Neural cell (in vitro differentiated cells): Measurements from ENCODE around the gene CHL1. TPM values are rescaled to one million over a fixed set of nuclear protein-coding genes. Genes with fewer than 3 reads are reported as not detected.

ENCODE experiments used
- H2AFZ ChIP-seq: fragments of 200-600, 300-800 bp; sonication (generic), shearing (Covaris generic); 2 replicates; pipeline ENCODE4 v1.6.0; 2014; ENCODE audit warnings: low read depth, mild to moderate bottlenecking, antibody characterized with exemption, low read length, moderate library complexity
- H3F3A ChIP-seq: fragments of 200-600 bp; shearing (Covaris generic); 2 replicates; pipeline ENCODE4 v1.6.1; 2016; ENCODE audit warnings: mild to moderate bottlenecking, moderate library complexity, mixed read lengths, antibody characterized with exemption, low read length; ENCODE audit not compliant: insufficient read depth, poor library complexity, severe bottlenecking
- H3K27ac ChIP-seq: fragments of 200-600, 300-800 bp; sonication (generic), shearing (Covaris generic); 2 replicates; pipeline ENCODE4 v1.5.1; 2014; ENCODE audit warnings: mild to moderate bottlenecking, low read length, moderate library complexity
- H3K27me3 ChIP-seq: fragments of 300-800, 200-600 bp; sonication (generic), shearing (Covaris generic); 2 replicates; pipeline ENCODE4 v1.6.0; 2014; ENCODE audit warnings: mild to moderate bottlenecking, low read depth, low read length, moderate library complexity; ENCODE audit not compliant: insufficient read depth
- H3K36me3 ChIP-seq: fragments of 300-800, 200-600 bp; sonication (generic), shearing (Covaris generic); 2 replicates; pipeline ENCODE4 v1.5.1; 2014; ENCODE audit warnings: mild to moderate bottlenecking, antibody characterized with exemption, low read length, moderate library complexity; ENCODE audit not compliant: insufficient read depth
- H3K4me2 ChIP-seq: fragments of 300-800, 200-600 bp; sonication (generic), shearing (Covaris generic); 2 replicates; pipeline ENCODE4 v1.6.0; 2014; ENCODE audit warnings: mild to moderate bottlenecking, low read length
- H3K4me3 ChIP-seq: fragments of 300-800, 200-600 bp; sonication (generic), shearing (Covaris generic); 2 replicates; pipeline ENCODE4 v1.5.1; 2014; ENCODE audit warnings: mild to moderate bottlenecking, low read length, moderate library complexity
- H3K79me2 ChIP-seq: fragments of 200-600 bp; shearing (Covaris generic); replicated peaks from 2 replicates; pipeline ENCODE4 v1.6.0; 2014; ENCODE audit warnings: mild to moderate bottlenecking, low read length, moderate library complexity; ENCODE audit not compliant: insufficient read depth
- H3K9ac ChIP-seq: fragments of 300-800, 200-600 bp; sonication (generic), shearing (Covaris generic); 2 replicates; pipeline ENCODE4 v1.6.1; 2016; ENCODE audit warnings: mild to moderate bottlenecking, low read length, mixed read lengths
- H3K9me2 ChIP-seq: fragments of 200-600 bp; shearing (Covaris generic); 2 replicates; pipeline ENCODE4 v1.6.1; 2016; ENCODE audit warnings: mild to moderate bottlenecking, low read length, mixed read lengths; ENCODE audit not compliant: insufficient read depth
- H3K9me3 ChIP-seq: fragments of 200-600, 300-800 bp; sonication (generic), shearing (Covaris generic); 2 replicates; pipeline ENCODE4 v1.6.1; 2016; ENCODE audit warnings: mild to moderate bottlenecking, mixed run types, low read length, moderate library complexity, mixed read lengths
- H4K20me1 ChIP-seq: fragments of 200-600 bp; shearing (Covaris generic); 2 replicates; pipeline ENCODE4 v1.6.1; 2016; ENCODE audit warnings: mild to moderate bottlenecking, mixed run types; ENCODE audit not compliant: insufficient read depth
- CTCF ChIP-seq: fragments of 450-650 bp; IDR thresholded peaks from 2 replicates; pipeline ENCODE4 v1.5.1; 2014; ENCODE audit warnings: antibody characterized with exemption, mild to moderate bottlenecking, moderate library complexity; ENCODE audit not compliant: poor library complexity, severe bottlenecking
- EP300 ChIP-seq: fragments of 450-650 bp; conservative IDR thresholded peaks from 2 replicates; pipeline ENCODE4 v1.6.1; 2014; ENCODE audit warnings: antibody characterized with exemption, mild to moderate bottlenecking, moderate library complexity; ENCODE audit not compliant: poor library complexity, severe bottlenecking
- MXI1 ChIP-seq: fragments of 450-650 bp; conservative IDR thresholded peaks from 2 replicates; pipeline ENCODE4 v1.6.1; 2014; ENCODE audit warnings: antibody characterized with exemption, mild to moderate bottlenecking; ENCODE audit not compliant: poor library complexity, severe bottlenecking
- POLR2AphosphoS5 ChIP-seq: IDR thresholded peaks from 2 replicates; pipeline ENCODE4 v1.6.1; 2012
- RAD21 ChIP-seq: fragments of 450-650 bp; conservative IDR thresholded peaks from 2 replicates; pipeline ENCODE4 v1.6.1; 2014; ENCODE audit warnings: antibody characterized with exemption, mild to moderate bottlenecking, moderate library complexity
- REST ChIP-seq: IDR thresholded peaks from 2 replicates; pipeline ENCODE4 v1.6.1; 2012; ENCODE audit warnings: borderline replicate concordance
- SMC3 ChIP-seq: fragments of 450-650 bp; conservative IDR thresholded peaks from 2 replicates; pipeline ENCODE4 v1.6.1; 2014; ENCODE audit warnings: antibody characterized with exemption, mild to moderate bottlenecking, moderate library complexity; ENCODE audit not compliant: poor library complexity
- TAF1 ChIP-seq: IDR thresholded peaks from 2 replicates; pipeline ENCODE4 v1.6.1; 2012; ENCODE audit warnings: low read depth
- polyA plus RNA-seq: library from polyadenylated mRNA; depleted of rRNA; stranded (reverse); fragments of >200 nt; gene quantifications from 2 replicates; pipeline ENCODE4 v1.2.3, GENCODE V29; 2014

The CHL1 gene
- polyA plus RNA-seq, 1 donor from 2014 or later = 199 TPM

- Histone ChIP-seq H4K20me1 (no peaks in the 10 kb centered on the region), H3K36me3 (no peaks in the 10 kb centered on the region), H3K9ac (no peak overlapping the region), H3K4me2 (no peak overlapping the region), H3K9me3 (no peaks in the 10 kb centered on the region), H3K27ac (no peak overlapping the region), H3F3A (no peaks in the 10 kb centered on the region), H3K79me2 (no peaks in the 10 kb centered on the region), H2AFZ (no peak overlapping the region), H3K9me2 (no peaks in the 10 kb centered on the region), H3K27me3 (no peaks in the 10 kb centered on the region), H3K4me3 (no peak overlapping the region)
- TF ChIP-seq CTCF = no peak
- no peak for TF ChIP-seq MXI1
- TF ChIP-seq EP300 = no peak
- no peak for TF ChIP-seq RAD21
- no peak for TF ChIP-seq REST
- no peak for TF ChIP-seq POLR2AphosphoS5
These were observed 199.7 kb downstream of the CHL1 start for GRCh38 chr3:396293-396692.

GRCh38 chr3:399647-400046, 203.1 kb downstream of the CHL1 start:
- Histone ChIP-seq H3K9me2 (no peaks in the 10 kb centered on the region), H3K4me3 (no peak overlapping the region), H3K27me3 (no peaks in the 10 kb centered on the region), H3K36me3 (no peaks in the 10 kb centered on the region), H3K9me3 (no peaks in the 10 kb centered on the region), H3K79me2 (no peaks in the 10 kb centered on the region), H2AFZ (no peak overlapping the region), H3K4me2 (no peak overlapping the region), H3K27ac (no peak overlapping the region), H4K20me1 (no peaks in the 10 kb centered on the region), H3F3A (no peaks in the 10 kb centered on the region), H3K9ac (no peak overlapping the region)
- TF ChIP-seq CTCF = no peak
- TF ChIP-seq POLR2AphosphoS5 = no peak
- no peak for TF ChIP-seq MXI1
- TF ChIP-seq TAF1 = no peak
- TF ChIP-seq REST = no peak
- no peak for TF ChIP-seq SMC3
